C4-2B (cell line): ENCODE measurements around the gene WWOX.

Experiments
- ZFX ChIP-seq: fragments of 450-650 bp; IDR thresholded peaks from 2 replicates; pipeline ENCODE4 v1.6.1; 2017
- TF ChIP-seq, protein P1 (sequence below): fragments of 450-650 bp; conservative IDR thresholded peaks from 2 replicates; pipeline ENCODE4 v1.5.1; 2017; ENCODE audit warnings: mild to moderate bottlenecking

DNA sequence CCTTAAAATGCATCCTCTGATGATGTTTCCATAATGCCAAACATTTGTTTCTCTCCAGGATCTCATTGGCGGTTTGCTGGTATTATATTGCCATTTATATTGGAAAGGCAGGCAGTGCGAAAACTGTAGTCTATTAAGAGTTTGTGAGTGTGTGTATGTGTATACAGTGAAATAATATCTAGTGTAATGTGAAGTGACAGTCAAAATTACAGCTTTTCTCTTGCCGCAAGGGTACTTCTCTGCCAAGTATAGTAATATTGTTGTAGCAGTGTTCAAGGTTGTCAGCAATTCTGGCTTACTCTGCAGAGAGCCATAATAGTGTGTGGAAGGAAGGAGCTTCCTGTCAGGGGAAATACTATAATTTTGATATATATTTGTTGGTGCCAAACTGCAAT, 178.6 kb downstream of the WWOX start:
- TF ChIP-seq, protein P1, sequence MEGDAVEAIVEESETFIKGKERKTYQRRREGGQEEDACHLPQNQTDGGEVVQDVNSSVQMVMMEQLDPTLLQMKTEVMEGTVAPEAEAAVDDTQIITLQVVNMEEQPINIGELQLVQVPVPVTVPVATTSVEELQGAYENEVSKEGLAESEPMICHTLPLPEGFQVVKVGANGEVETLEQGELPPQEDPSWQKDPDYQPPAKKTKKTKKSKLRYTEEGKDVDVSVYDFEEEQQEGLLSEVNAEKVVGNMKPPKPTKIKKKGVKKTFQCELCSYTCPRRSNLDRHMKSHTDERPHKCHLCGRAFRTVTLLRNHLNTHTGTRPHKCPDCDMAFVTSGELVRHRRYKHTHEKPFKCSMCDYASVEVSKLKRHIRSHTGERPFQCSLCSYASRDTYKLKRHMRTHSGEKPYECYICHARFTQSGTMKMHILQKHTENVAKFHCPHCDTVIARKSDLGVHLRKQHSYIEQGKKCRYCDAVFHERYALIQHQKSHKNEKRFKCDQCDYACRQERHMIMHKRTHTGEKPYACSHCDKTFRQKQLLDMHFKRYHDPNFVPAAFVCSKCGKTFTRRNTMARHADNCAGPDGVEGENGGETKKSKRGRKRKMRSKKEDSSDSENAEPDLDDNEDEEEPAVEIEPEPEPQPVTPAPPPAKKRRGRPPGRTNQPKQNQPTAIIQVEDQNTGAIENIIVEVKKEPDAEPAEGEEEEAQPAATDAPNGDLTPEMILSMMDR: no peak
- no peak for TF ChIP-seq ZFX
